ENCODE results near the gene TNFRSF18.

The TNFRSF18 gene

GRCh38 chr1:1226566-1227362 is 20.4 kb upstream of the TNFRSF18 start:
- DNase-seq: no peak

GRCh38 chr1:1225913-1226312 is 19.5 kb upstream of the TNFRSF18 start:
- no peak for DNase-seq

GRCh38 chr1:1225238-1225845 is 18.9 kb upstream of the TNFRSF18 start:
- no peak for DNase-seq

GRCh38 chr1:1223891-1224290 is 17.5 kb upstream of the TNFRSF18 start:
- DNase-seq: no peak

- DNase-seq: no peak
These were observed 16.9 kb upstream of the TNFRSF18 start for GRCh38 chr1:1223321-1223720.

- no peak for DNase-seq
These were observed 16.3 kb upstream of the TNFRSF18 start for GRCh38 chr1:1222575-1223225.

- DNase-seq: no peak
These were observed 15.6 kb upstream of the TNFRSF18 start for GRCh38 chr1:1221887-1222574.

- no peak for DNase-seq
These were observed 13.8 kb upstream of the TNFRSF18 start for GRCh38 chr1:1220197-1220596.

- DNase-seq: peak; percentile 69
These were observed 12.9 kb upstream of the TNFRSF18 start for GRCh38 chr1:1219341-1219740.

GRCh38 chr1:1218524-1219200 is 12.3 kb upstream of the TNFRSF18 start:
- no peak for DNase-seq

- DNase-seq: no peak
These were observed 11.5 kb upstream of the TNFRSF18 start for GRCh38 chr1:1217621-1218523.

GRCh38 chr1:1216770-1217620 is 10.6 kb upstream of the TNFRSF18 start:
- DNase-seq: peak; percentile 71

GRCh38 chr1:1215881-1216605 is 9.7 kb upstream of the TNFRSF18 start:
- no peak for DNase-seq

GRCh38 chr1:1215080-1215676 is 8.8 kb upstream of the TNFRSF18 start:
- DNase-seq: peak; percentile 50

- peak; percentile 54 for DNase-seq
These were observed 7.2 kb upstream of the TNFRSF18 start, which contains the start of gene TNFRSF4 for GRCh38 chr1:1213345-1214265. TNFRSF4 (minus strand) TSS chr1:1214153; CDS start chr1:1214127, 26 bp downstream.

GRCh38 chr1:1212780-1213344 is 6.5 kb upstream of the TNFRSF18 start:
- DNase-seq: peak; percentile 60

GRCh38 chr1:1211541-1212441 is 5.4 kb upstream of the TNFRSF18 start:
- no peak for DNase-seq

Measured in CD4-positive, alpha-beta T cell treated with Interleukin-12 subunit alpha and Interleukin-12 subunit beta, for 1 hour (primary cell).